ENCODE data around the gene SMURF1. TPM values are rescaled to one million over a fixed set of nuclear protein-coding genes. Genes with fewer than 3 reads are reported as not detected.

Gene SMURF1
- total and polyA plus RNA-seq, 2 of the 8 experiments (the other 6 are each of a cell fraction or from before 2014, with no cell fraction given) = 9.6 to 24.5 TPM

- Histone ChIP-seq H3K79me2 (ENCODE audit: control insufficient read depth in 1 of 2, insufficient read depth in 2 of 2, low read length in 2 of 2) (peaks cover 0 to 65% of the 10 kb centered on the region in 2 experiments; a peak in 2 of 4 replicates), H3K14ac (ENCODE audit: insufficient read length) (no peak overlapping the region), H3K23me2 (ENCODE audit: low read depth, low read length) (no peaks in the 10 kb centered on the region), H3K23ac (ENCODE audit: insufficient read length) (no peak overlapping the region), H3K27me3 (replicated peaks in 1 of 4; ENCODE audit: control insufficient read depth in 3 of 4, extremely low read depth in 1 of 4, insufficient read depth in 3 of 4, low read length in 3 of 4) (no peaks in the 10 kb centered on the region), H2AFZ (ENCODE audit: low read length) (no peak overlapping the region), H3K36me3 (ENCODE audit: control insufficient read depth in 2 of 4, insufficient read depth in 4 of 4, low read length in 3 of 4) (no peaks in the 10 kb centered on the region), H3K56ac (replicated peaks; ENCODE audit: insufficient read length, low read depth, low read length) (no peak overlapping the region), H2BK20ac (ENCODE audit: low read length) (no peak overlapping the region), H4K20me1 (replicated peaks in 1 of 2; ENCODE audit: control insufficient read depth in 1 of 2, insufficient read depth in 2 of 2, low read length in 2 of 2) (no peaks in the 10 kb centered on the region), H4K5ac (ENCODE audit: insufficient read length, low read depth, low read length) (no peak overlapping the region), H2BK12ac (ENCODE audit: low read depth, low read length) (no peak overlapping the region), H2BK15ac (ENCODE audit: low read length) (no peak overlapping the region), H3K4me2 (ENCODE audit: insufficient read depth in 1 of 2, low read depth in 2 of 2, low read length in 2 of 2) (no peak overlapping the region), H3K4ac (replicated peaks; ENCODE audit: insufficient read length, low read depth, low read length) (no peak overlapping the region), H2BK5ac (ENCODE audit: low read depth, low read length) (no peak overlapping the region), H4K91ac (replicated peaks; ENCODE audit: insufficient read length, low read length) (no peak overlapping the region), H3K4me3 (ENCODE audit: extremely low read depth in 1 of 4, insufficient read depth in 2 of 4, low read depth in 3 of 4, low read length in 4 of 4) (no peak overlapping the region), H3K4me1 (replicated peaks in 1 of 4; ENCODE audit: control insufficient read depth in 3 of 4, insufficient read depth in 4 of 4, low read length in 3 of 4) (peaks cover 0 to 3% (median 1%) of the 10 kb centered on the region in 4 experiments; a peak in 2 of 7 replicates), H3K27ac (ENCODE audit: low read depth, low read length) (no peak overlapping the region), H3K18ac (ENCODE audit: extremely low read depth, low read length) (no peak overlapping the region), H2BK120ac (replicated peaks; ENCODE audit: low read depth, low read length) (no peak overlapping the region), H3K9ac (replicated peaks in 1 of 4; ENCODE audit: extremely low read depth in 1 of 4, low read depth in 3 of 4, low read length in 3 of 4) (no peak overlapping the region), H4K8ac (ENCODE audit: extremely low read depth, insufficient read depth, low read length) (no peak overlapping the region), H3K9me3 (ENCODE audit: insufficient read depth in 2 of 2, low read depth in 1 of 2, low read length in 1 of 2) (no peaks in the 10 kb centered on the region; a peak in 1 of 4 replicates), H3K79me1 (ENCODE audit: low read depth, low read length) (peaks cover under 1% of the 10 kb centered on the region; the same call in 1 of the 2 replicates), H2AK5ac (ENCODE audit: low read depth, low read length) (no peak overlapping the region)
- POLR2A ChIA-PET (ENCODE audit: partially characterized antibody) = no interaction called here
- DNase-seq (ENCODE audit: low read depth in 1 of 2, low spot score in 2 of 2) (no peak), FAIRE-seq (no peak)
- CTCF ChIA-PET (ENCODE audit: partially characterized antibody) = no interaction called here
- 92% methylated on average over 5 of the region's 5 CpGs; no CpG with 5 or more reads in 1 of the 2 experiments for WGBS, 2 experiments (ENCODE audit: extremely low coverage in 1 of 2, insufficient coverage in 1 of 2, insufficient read length in 1 of 2, insufficient replicate concordance in 2 of 2, low coverage in 1 of 2, low lambda C conversion rate in 2 of 2, missing lambda C conversion rate in 1 of 2)
- TF ChIP-seq SIX5 (IDR thresholded peaks at IDR 0.05; ENCODE audit: low read depth, low read length) = no peak
- TF ChIP-seq KDM1A (IDR thresholded peaks at IDR 0.05; ENCODE audit: borderline replicate concordance, low read length) = no peak
- TF ChIP-seq GTF2F1 (IDR thresholded peaks at IDR 0.05; ENCODE audit: borderline replicate concordance, low read depth, low read length) = no peak
- no peak for TF ChIP-seq RXRA (IDR thresholded peaks at IDR 0.05; ENCODE audit: insufficient read depth, low read depth, low read length)
- TF ChIP-seq ATF3 (IDR thresholded peaks at IDR 0.05; ENCODE audit: insufficient read depth, low read depth, low read length) = no peak
- no peak for TF ChIP-seq CREB1 (IDR thresholded peaks at IDR 0.05)
- TF ChIP-seq CHD1 (IDR thresholded peaks at IDR 0.05; ENCODE audit: low read depth, low read length) = no peak
- TF ChIP-seq PHF8 (conservative IDR thresholded peaks at IDR 0.05; ENCODE audit: low read depth, low read length) = no peak
- TF ChIP-seq POLR2A (IDR thresholded peaks at IDR 0.05; ENCODE audit: control extremely low read depth in 1 of 2, low read depth in 2 of 2, low read length in 2 of 2) = no peak
- TF ChIP-seq JUND (IDR thresholded peaks at IDR 0.05; ENCODE audit: low read length) = no peak
- no peak for TF ChIP-seq HDAC6 (IDR thresholded peaks at IDR 0.05; ENCODE audit: low read depth, low read length)
- no peak for TF ChIP-seq CBX8 (IDR thresholded peaks at IDR 0.05; ENCODE audit: borderline replicate concordance, low read depth, low read length)
- no peak for TF ChIP-seq HDAC2 (IDR thresholded peaks at IDR 0.05; ENCODE audit: borderline replicate concordance in 1 of 2, low read depth in 2 of 2, low read length in 2 of 2)
- no peak for TF ChIP-seq BACH1 (IDR thresholded peaks at IDR 0.05; ENCODE audit: low read length)
- no peak for TF ChIP-seq CTBP2 (IDR thresholded peaks at IDR 0.05; ENCODE audit: borderline replicate concordance, insufficient read depth, insufficient read length, low read length)
Observed at GRCh38 chr7:99086532-99086931, 57.4 kb downstream of the SMURF1 start.

Measured in H1 (cell line).